GM18951 (cell line): ENCODE measurements around the gene TULP4.

Experiments
- POLR2A ChIP-seq: IDR thresholded peaks from 4 replicates; pipeline ENCODE4 v1.6.1; 2011; ENCODE audit warnings: mild to moderate bottlenecking; ENCODE audit not compliant: insufficient read length, insufficient read depth; ENCODE audit errors: extremely low read depth
- in situ Hi-C: fragments of 300-500 bp; cut with MboI; formaldehyde crosslinking; loops from one replicate; pipeline ENCODE4 v1.12.0; 2022; ENCODE audit warnings: low sequenced_read_pairs, mixed read lengths, inconsistent platforms; ENCODE audit not compliant: unreplicated experiment

TULP4 gene

GRCh38 chr6:158303210-158303731, 9.0 kb upstream of the TULP4 start:
- no peak for TF ChIP-seq POLR2A
- in situ Hi-C loops, result no loop called here

- no peak for TF ChIP-seq POLR2A
- in situ Hi-C loops, result no loop called here
Observed at GRCh38 chr6:158304254-158304653, 8.0 kb upstream of the TULP4 start.

- in situ Hi-C loops, result no loop called here
- TF ChIP-seq POLR2A, result no peak
Observed at GRCh38 chr6:158309814-158310213, 2.5 kb upstream of the TULP4 start.

GRCh38 chr6:158311193-158311592, 1.1 kb upstream of the TULP4 start:
- TF ChIP-seq POLR2A, result no peak
- in situ Hi-C loops, result no loop called here

GRCh38 chr6:158311626-158312025, 639 bp upstream of the TULP4 start:
- TF ChIP-seq POLR2A, result no peak
- in situ Hi-C loops, result no loop called here

- TF ChIP-seq POLR2A, result no peak
Observed at GRCh38 chr6:158312672-158313397, 570 bp downstream of the TULP4 start.

GRCh38 chr6:158313989-158314388, 1.7 kb downstream of the TULP4 start:
- in situ Hi-C loops, result no loop called here

More at GRCh38 chr6:158312672-158313397, 570 bp downstream of the TULP4 start:
- in situ Hi-C loops, result no loop called here

GRCh38 chr6:158314737-158315136, 2.5 kb downstream of the TULP4 start:
- in situ Hi-C loops, result no loop called here
- TF ChIP-seq POLR2A, result no peak

More at GRCh38 chr6:158313989-158314388, 1.7 kb downstream of the TULP4 start:
- TF ChIP-seq POLR2A, result no peak

GRCh38 chr6:158316022-158316421, 3.8 kb downstream of the TULP4 start:
- TF ChIP-seq POLR2A, result no peak
- in situ Hi-C loops, result no loop called here

GRCh38 chr6:158321960-158322359, 9.7 kb downstream of the TULP4 start:
- in situ Hi-C loops, result no loop called here
- TF ChIP-seq POLR2A, result no peak

GRCh38 chr6:158322400-158322723, 10.1 kb downstream of the TULP4 start:
- no peak for TF ChIP-seq POLR2A
- in situ Hi-C loops, result no loop called here

GRCh38 chr6:158322724-158323560, 10.7 kb downstream of the TULP4 start:
- TF ChIP-seq POLR2A, result no peak
- in situ Hi-C loops, result no loop called here

GRCh38 chr6:158323561-158323958, 11.3 kb downstream of the TULP4 start:
- TF ChIP-seq POLR2A, result no peak
- in situ Hi-C loops, result no loop called here

GRCh38 chr6:158324136-158324535, 11.9 kb downstream of the TULP4 start:
- in situ Hi-C loops, result no loop called here
- TF ChIP-seq POLR2A, result no peak
